Common myeloid progenitor, CD34-positive (primary cell): ENCODE results near the gene PLEKHA6.

ENCODE experiments used
- CTCF ChIA-PET: fragments of 350-600 bp; sonication (Branson Sonifier 250); formaldehyde crosslinking; loops from one replicate; lab custom pipeline; 2021; ENCODE audit warnings: antibody characterized with exemption; lab: Charles Lee
- POLR2A ChIA-PET: fragments of 350-600 bp; sonication (Branson Sonifier 250); formaldehyde crosslinking; loops from one replicate; lab custom pipeline; 2021; ENCODE audit warnings: antibody characterized with exemption; lab: Charles Lee
- DNase-seq, 3 donors: peaks; one replicate each; pipeline versions ENCODE4 v3.0.0 to v3.0.0-alpha.2; 2013
- H3K27ac ChIP-seq, 2 experiments: 1 replicate in 1 of 2; 2 replicates in 1 of 2; pipeline ENCODE4 v1.7.0; 2013; ENCODE audit warnings: inconsistent platforms in 2 of 2, low read length in 2 of 2, mild to moderate bottlenecking in 2 of 2, low read depth in 1 of 2, moderate library complexity in 1 of 2; ENCODE audit not compliant: severe bottlenecking in 2 of 2, insufficient read depth in 1 of 2, poor library complexity in 1 of 2
- H3K27me3 ChIP-seq, 5 experiments: replicated peaks in 2 of 5; 1 replicate in 3 of 5; 2 replicates in 2 of 5; pipeline versions ENCODE4 v1.6.1 to v1.7.0; 2013; ENCODE audit warnings: low read length in 4 of 5, mild to moderate bottlenecking in 2 of 5, moderate library complexity in 2 of 5, inconsistent platforms in 1 of 5; ENCODE audit not compliant: insufficient read depth in 5 of 5, control insufficient read depth in 4 of 5
- H3K36me3 ChIP-seq, 4 experiments: 1 replicate in 2 of 4; 2 replicates in 2 of 4; pipeline versions ENCODE4 v1.6.1 to v1.7.0; 2013; ENCODE audit warnings: low read length in 3 of 4, control low read depth in 1 of 4, mild to moderate bottlenecking in 1 of 4; ENCODE audit not compliant: control insufficient read depth in 4 of 4, insufficient read depth in 4 of 4
- H3K4me1 ChIP-seq, 4 experiments: 1 replicate in 3 of 4; 2 replicates in 1 of 4; pipeline versions ENCODE4 v1.6.1 to v1.7.1; 2013; ENCODE audit warnings: low read length in 3 of 4, mild to moderate bottlenecking in 3 of 4, control low read depth in 1 of 4, inconsistent platforms in 1 of 4, moderate library complexity in 1 of 4; ENCODE audit not compliant: control insufficient read depth in 4 of 4, insufficient read depth in 4 of 4; ENCODE audit errors: control extremely low read depth in 1 of 4
- H3K4me3 ChIP-seq, 7 experiments: 1 replicate in 4 of 7; 2 replicates in 3 of 7; pipeline versions ENCODE4 v1.5.1 to v1.7.0; 2013; ENCODE audit warnings: mild to moderate bottlenecking in 7 of 7, low read length in 6 of 7, moderate library complexity in 6 of 7, inconsistent platforms in 2 of 7, low read depth in 2 of 7, control low read depth in 1 of 7; ENCODE audit not compliant: insufficient read depth in 4 of 7, control insufficient read depth in 1 of 7; ENCODE audit errors: extremely low read depth in 1 of 7
- H3K9me3 ChIP-seq, 5 experiments: 1 replicate in 4 of 5; 2 replicates in 1 of 5; pipeline versions ENCODE4 v1.6.1 to v1.7.1; 2013; ENCODE audit warnings: low read length in 4 of 5, mild to moderate bottlenecking in 2 of 5, inconsistent platforms in 1 of 5, low read depth in 1 of 5, moderate library complexity in 1 of 5; ENCODE audit not compliant: control insufficient read depth in 4 of 5, insufficient read depth in 2 of 5; ENCODE audit errors: control extremely low read depth in 1 of 5
- WGBS: methylation state at CpG from one replicate; pipeline ENCODE4 v1.1.5; 2013; ENCODE audit not compliant: insufficient coverage; 5-methylcytosine and 5-hydroxymethylcytosine counted together

PLEKHA6 gene

DNA sequence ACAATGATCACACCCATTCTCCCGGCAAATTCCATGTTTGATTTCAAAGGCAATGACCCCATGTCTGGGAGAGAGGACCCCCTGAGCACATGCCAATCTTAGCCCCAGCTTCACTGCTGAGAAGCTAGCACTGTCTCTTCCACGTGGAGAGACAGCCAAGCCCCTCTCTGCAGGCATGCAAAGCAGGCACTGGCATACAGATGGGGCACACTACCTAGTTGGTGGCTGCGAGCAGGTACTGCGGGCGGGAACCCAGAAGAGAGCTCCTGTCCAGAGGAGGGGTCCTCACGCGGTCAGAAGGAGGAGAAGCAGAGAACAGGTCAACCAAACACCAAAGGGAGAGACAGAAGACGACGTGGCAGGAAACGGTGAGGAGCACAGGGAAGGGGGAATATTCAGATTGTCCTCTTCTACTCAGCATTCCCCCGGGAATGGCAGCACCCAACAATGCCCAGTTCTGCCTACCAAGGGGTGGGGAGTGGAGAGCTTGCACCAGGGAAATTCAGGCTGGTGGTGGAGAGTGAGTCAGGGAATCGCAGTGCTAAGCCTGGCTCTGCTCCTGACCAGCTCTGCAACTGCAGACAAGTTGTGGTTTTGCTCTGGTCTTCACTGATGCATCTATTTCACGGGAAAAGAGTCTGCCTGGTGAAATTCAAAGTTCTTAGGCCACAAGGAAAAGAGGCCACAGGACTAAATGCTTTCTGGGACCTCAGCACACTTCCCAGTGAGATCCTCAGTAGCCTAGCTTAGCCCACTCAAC lies 97.8 kb downstream of the PLEKHA6 start:
- no peak overlapping the region for H3K4me3 ChIP-seq
- peaks cover 0 to 3% (median 0%) of the 10 kb centered on the region in 4 experiments for H3K36me3 ChIP-seq
- no peaks in the 10 kb centered on the region for H3K27me3 ChIP-seq
- POLR2A ChIA-PET: no interaction called here
- no peaks in the 10 kb centered on the region for H3K9me3 ChIP-seq
- peaks cover 0 to 10% (median 3%) of the 10 kb centered on the region in 4 experiments for H3K4me1 ChIP-seq
- H3K27ac ChIP-seq: no peak overlapping the region
- WGBS: 89% methylated on average over 10 of the region's 13 CpGs
- CTCF ChIA-PET: interaction anchor here (0.8 to 15.5 kb wide), 15 partner anchors 9 to 137 kb away, joined by 3 to 314 read pairs (median 4); partner anchors contain the start of genes GOLT1A and PLEKHA6
- DNase-seq: no peak

DNA sequence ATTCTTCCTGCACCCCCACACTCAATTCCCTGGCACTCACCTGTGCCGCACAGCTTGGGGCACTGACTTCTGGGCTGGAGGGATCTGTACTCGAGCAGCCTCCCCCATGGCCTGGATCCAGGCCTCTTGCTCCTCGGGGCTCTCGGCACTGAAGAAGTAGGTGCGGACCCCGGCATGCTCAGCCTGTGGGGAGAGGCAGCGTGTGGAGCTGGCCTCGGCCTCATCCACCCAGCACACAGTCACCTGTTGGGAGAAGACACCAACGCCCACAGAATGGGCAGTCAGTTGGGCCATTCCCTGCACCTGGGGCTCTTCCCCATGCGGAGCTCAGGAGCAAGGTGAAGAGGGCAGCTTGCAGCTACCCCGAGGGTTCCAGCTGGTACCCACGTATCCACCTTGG lies 98.5 kb downstream of the PLEKHA6 start:
- CTCF ChIA-PET: interaction anchor here (1.0 to 15.5 kb wide), 11 partner anchors 8 to 109 kb away, joined by 3 to 314 read pairs (median 4); partner anchors contain the start of genes GOLT1A and PLEKHA6
- H3K4me1 ChIP-seq: peaks cover 0 to 10% (median 3%) of the 10 kb centered on the region in 4 experiments
- no peaks in the 10 kb centered on the region for H3K27me3 ChIP-seq
- no peak for DNase-seq
- 98% methylated on average over 10 of the region's 12 CpGs for WGBS
- no peak overlapping the region for H3K27ac ChIP-seq
- POLR2A ChIA-PET: no interaction called here
- no peak overlapping the region for H3K4me3 ChIP-seq
- no peaks in the 10 kb centered on the region for H3K9me3 ChIP-seq
- peaks cover 0 to 6% (median 0%) of the 10 kb centered on the region in 4 experiments for H3K36me3 ChIP-seq

DNA sequence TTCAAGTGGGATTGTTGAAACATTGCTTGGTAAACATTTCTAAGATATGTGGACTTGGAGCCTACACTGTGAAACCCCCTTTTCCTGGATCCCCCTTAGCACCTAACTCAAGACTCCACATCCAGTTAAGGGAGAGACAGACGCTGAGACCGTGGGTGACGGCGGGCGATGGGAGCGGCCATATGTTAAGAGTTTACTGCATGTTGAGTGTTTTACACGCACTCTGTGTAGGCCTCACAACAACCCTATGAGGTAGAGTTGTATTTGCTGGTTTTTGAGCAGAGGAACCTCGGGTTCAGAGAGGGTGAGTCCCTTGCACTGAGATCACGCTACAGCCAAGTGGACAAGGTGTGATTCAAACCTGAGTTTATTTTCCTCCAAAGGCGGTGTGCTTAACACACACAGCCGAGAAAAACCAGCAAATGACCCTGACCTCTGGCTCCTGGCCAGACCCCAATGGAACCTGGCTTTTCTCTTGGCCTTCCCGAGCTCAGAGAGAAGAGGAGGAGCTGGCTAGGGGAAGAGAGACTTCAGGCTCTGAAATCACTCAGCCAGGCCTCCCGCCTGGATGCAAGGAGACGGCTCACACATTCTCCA lies 99.0 kb downstream of the PLEKHA6 start:
- no peak overlapping the region for H3K27ac ChIP-seq
- CTCF ChIA-PET: interaction anchor here (1.0 to 15.5 kb wide), 14 partner anchors 8 to 138 kb away, joined by 3 to 314 read pairs (median 4); partner anchors contain the start of genes GOLT1A and PLEKHA6
- POLR2A ChIA-PET: no interaction called here

DNA sequence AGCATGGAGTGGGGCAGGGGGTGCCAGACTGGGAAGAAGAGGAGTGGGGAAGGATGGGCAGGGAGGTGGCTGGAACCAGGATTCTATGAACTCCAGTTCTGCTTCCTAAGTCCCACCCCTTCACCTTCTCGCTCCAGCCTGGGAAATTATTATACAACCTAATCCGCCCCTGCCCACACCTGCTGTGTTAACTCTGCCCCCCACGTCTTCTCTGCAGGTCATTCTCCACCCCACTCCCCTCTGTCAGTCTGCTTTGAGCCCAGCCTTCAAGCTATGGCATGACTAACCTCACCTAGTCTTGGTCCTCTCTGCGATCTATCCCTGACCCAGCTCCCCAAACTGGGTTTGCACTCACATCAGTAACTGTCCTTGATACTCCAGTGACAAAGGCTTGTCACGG lies 99.9 kb downstream of the PLEKHA6 start:
- H3K36me3 ChIP-seq: peaks cover 0 to 6% (median 0%) of the 10 kb centered on the region in 4 experiments
- H3K27me3 ChIP-seq: no peaks in the 10 kb centered on the region
- ChIA-PET POLR2A (interaction anchor here (1.7 kb wide), 1 partner anchor 101 kb away, joined by 16 read pairs; the partner anchor contains the start of gene PLEKHA6), CTCF (interaction anchor here (0.5 to 15.5 kb wide), 15 partner anchors 9 to 139 kb away, joined by 3 to 314 read pairs (median 6); partner anchors contain the start of gene PLEKHA6)
- no peak overlapping the region for H3K4me3 ChIP-seq
- H3K9me3 ChIP-seq: no peaks in the 10 kb centered on the region
- peaks cover 0 to 14% (median 5%) of the 10 kb centered on the region in 4 experiments for H3K4me1 ChIP-seq
- 100% methylated on average over 5 of the region's 5 CpGs for WGBS
- no peak for DNase-seq
- no peak overlapping the region for H3K27ac ChIP-seq

More for the DNA sequence above, 99.0 kb downstream of the PLEKHA6 start:
- no peaks in the 10 kb centered on the region for H3K27me3 ChIP-seq
- H3K9me3 ChIP-seq: no peaks in the 10 kb centered on the region
- no peak overlapping the region for H3K4me3 ChIP-seq
- H3K36me3 ChIP-seq: peaks cover 0 to 6% (median 0%) of the 10 kb centered on the region in 4 experiments
- DNase-seq: no peak
- 96% methylated on average over 8 of the region's 14 CpGs for WGBS
- peaks cover 0 to 10% (median 4%) of the 10 kb centered on the region in 4 experiments for H3K4me1 ChIP-seq

DNA sequence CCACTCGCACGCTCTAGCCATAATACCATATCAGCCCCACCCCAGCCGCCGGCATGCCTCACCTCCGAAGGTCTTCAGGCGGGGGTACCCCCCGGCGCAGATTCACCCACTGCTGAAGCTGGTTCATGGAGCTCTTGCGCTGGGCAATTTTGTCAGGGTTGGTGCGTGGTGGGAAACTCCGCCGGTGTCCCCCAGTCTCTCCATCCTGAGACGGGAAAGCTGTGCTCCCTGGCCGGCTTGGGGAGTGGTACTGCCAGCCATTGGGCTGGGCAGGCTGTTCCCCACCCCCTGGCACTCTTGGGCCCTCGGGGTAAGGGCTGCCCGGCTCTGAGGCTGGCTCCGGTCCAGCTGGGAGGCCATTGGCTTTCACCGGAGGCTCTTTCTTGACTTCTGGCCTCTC lies 100.5 kb downstream of the PLEKHA6 start:
- Histone ChIP-seq H3K4me1 (peaks cover 0 to 14% (median 4%) of the 10 kb centered on the region in 4 experiments), H3K9me3 (no peaks in the 10 kb centered on the region), H3K27me3 (no peaks in the 10 kb centered on the region), H3K4me3 (no peak overlapping the region), H3K36me3 (peaks cover 0 to 6% (median 0%) of the 10 kb centered on the region in 4 experiments), H3K27ac (no peak overlapping the region)
- no peak for DNase-seq
- POLR2A ChIA-PET: interaction anchor here (1.7 kb wide), 1 partner anchor 101 kb away, joined by 16 read pairs; the partner anchor contains the start of gene PLEKHA6
- CTCF ChIA-PET: interaction anchor here (0.5 to 15.5 kb wide), 37 partner anchors 10 to 151 kb away, joined by 3 to 314 read pairs (median 4); partner anchors contain the start of genes PLEKHA6 and REN
- WGBS: over 99% methylated on average over 14 of the region's 18 CpGs

DNA sequence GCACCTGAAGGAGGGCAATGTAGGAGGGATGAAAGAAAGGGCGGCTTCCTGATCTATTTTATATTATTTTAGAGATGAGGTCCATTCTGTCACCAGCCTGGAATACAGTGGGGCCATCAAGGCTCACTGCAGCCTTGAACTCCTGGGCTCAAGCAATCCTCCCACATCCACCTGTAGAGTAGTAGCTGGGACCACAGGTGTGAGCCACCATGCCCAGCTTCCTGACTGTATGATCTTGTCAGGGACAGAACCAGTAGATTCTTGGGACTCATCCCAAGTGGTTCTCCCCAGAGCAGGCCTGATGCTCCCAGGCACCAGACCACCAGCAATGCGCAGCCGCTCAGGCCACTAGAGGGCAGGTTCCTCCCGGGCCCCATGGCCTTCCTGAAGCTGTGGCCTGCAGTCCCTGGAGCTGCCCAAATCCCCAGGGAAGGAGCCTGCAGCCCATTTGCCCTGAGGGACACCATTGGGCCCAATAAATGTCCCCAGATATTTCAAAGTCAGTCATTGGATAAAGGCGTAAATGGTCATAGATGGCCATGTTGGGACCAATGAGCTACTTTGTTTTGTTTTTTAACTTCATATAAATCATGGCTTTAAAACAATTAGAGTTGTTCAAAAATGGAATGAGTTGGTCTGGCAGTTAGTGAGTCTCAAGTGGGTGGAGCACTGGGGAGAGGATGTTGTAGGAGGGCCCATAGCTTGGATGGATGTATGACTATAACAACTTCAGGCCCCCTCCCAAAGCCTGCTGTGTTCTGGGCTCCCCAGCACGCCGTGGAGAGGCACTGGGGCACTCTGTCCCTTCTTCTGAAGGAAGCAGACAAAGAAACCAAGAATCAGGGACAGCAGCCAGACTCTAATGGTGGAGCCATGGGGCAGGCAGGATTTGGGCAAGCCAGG lies 101.3 kb downstream of the PLEKHA6 start:
- Histone ChIP-seq H3K36me3 (peaks cover 0 to 6% (median 0%) of the 10 kb centered on the region in 4 experiments), H3K4me3 (no peak overlapping the region), H3K9me3 (no peaks in the 10 kb centered on the region), H3K27me3 (no peaks in the 10 kb centered on the region), H3K27ac (no peak overlapping the region), H3K4me1 (peaks cover 0 to 14% (median 4%) of the 10 kb centered on the region in 4 experiments)
- 61% methylated on average over 6 of the region's 7 CpGs for WGBS
- POLR2A ChIA-PET: interaction anchor here (1.7 kb wide), 1 partner anchor 102 kb away, joined by 16 read pairs; the partner anchor contains the start of gene PLEKHA6
- DNase-seq: peak; percentile 43 to 51 (median 46)
- CTCF ChIA-PET: interaction anchor here (0.6 to 15.5 kb wide), 44 partner anchors 11 to 401 kb away, joined by 3 to 314 read pairs (median 4); partner anchors contain the start of genes GOLT1A, PLEKHA6 and REN
